ENCODE data around the gene CNN1. TPM values are rescaled to one million over a fixed set of nuclear protein-coding genes. Genes with fewer than 3 reads are reported as not detected.

Gene CNN1
- total and polyA plus RNA-seq, 2 of the 13 experiments (the other 11 are each of a cell fraction or from before 2014, with no cell fraction given) = 0.70 to 1.1 TPM

DNA sequence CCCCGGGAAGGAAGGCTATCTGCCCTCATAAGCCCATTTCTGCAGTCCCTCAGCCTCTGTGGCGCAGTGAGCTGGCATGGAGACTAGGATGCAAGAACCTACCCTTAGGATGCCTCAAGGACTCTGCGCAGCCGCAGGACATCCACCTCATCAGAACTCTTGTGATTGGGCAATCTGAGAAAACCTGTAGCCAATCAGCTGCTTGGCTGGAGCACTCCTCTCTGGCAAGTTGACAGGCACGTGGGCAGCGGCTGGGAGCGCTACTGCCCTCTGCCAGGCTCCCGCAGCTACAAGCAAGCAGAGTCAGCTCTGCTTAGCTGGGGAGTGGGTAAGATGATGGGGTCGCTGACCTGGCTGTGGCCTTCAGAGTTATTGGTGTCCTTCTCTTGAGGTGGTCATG lies 8.2 kb upstream of the CNN1 start (continued):
- TF ChIP-seq, protein P1, sequence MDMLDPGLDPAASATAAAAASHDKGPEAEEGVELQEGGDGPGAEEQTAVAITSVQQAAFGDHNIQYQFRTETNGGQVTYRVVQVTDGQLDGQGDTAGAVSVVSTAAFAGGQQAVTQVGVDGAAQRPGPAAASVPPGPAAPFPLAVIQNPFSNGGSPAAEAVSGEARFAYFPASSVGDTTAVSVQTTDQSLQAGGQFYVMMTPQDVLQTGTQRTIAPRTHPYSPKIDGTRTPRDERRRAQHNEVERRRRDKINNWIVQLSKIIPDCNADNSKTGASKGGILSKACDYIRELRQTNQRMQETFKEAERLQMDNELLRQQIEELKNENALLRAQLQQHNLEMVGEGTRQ (IDR thresholded peaks at IDR 0.05; ENCODE audit: low read depth, low read length) = peak; percentile 67
- TF ChIP-seq, protein P1 (CRISPR knock-in tag; IDR thresholded peaks at IDR 0.05; ENCODE audit: borderline replicate concordance) = peak; percentile 55; the same call in 1 of the 2 replicates
- TF ChIP-seq YEATS4 (CRISPR knock-in tag; IDR thresholded peaks at IDR 0.05; ENCODE audit: borderline replicate concordance) (no peak), SIN3A (IDR thresholded peaks at IDR 0.05; ENCODE audit: borderline replicate concordance, low read depth, low read length) (peak; percentile 89; the same call in 1 of the 2 replicates), NR3C1 (CRISPR knock-in tag; IDR thresholded peaks at IDR 0.05) (no peak), ZNF207 (IDR thresholded peaks at IDR 0.05; ENCODE audit: borderline replicate concordance) (no peak), EED (CRISPR knock-in tag; IDR thresholded peaks at IDR 0.05) (no peak), KLF6 (CRISPR knock-in tag; IDR thresholded peaks at IDR 0.05) (peak; percentile 80), CEBPB (IDR thresholded peaks at IDR 0.05; ENCODE audit: borderline replicate concordance, low read depth, low read length) (peak; percentile 98), ZFY (CRISPR knock-in tag; IDR thresholded peaks at IDR 0.05) (peak; percentile 40; the same call in 1 of the 2 replicates), RNF2 (conservative IDR thresholded peaks at IDR 0.05; ENCODE audit: low read depth) (peak; percentile 82; the same call in 1 of the 2 replicates), HNRNPLL (IDR thresholded peaks at IDR 0.05; ENCODE audit: low read depth, low read length, poor library complexity, severe bottlenecking) (no peak), RORA (CRISPR knock-in tag; IDR thresholded peaks at IDR 0.05) (no peak), ZNF543 (CRISPR knock-in tag; IDR thresholded peaks at IDR 0.05) (no peak), ZNF570 (CRISPR knock-in tag; IDR thresholded peaks at IDR 0.05; ENCODE audit: borderline replicate concordance) (no peak), ZFP37 (CRISPR knock-in tag; IDR thresholded peaks at IDR 0.05; ENCODE audit: borderline replicate concordance) (peak; percentile 85; the same call in 1 of the 2 replicates), HDAC1 (CRISPR knock-in tag; IDR thresholded peaks at IDR 0.05) (peak; percentile 86), NFATC3 (CRISPR knock-in tag; IDR thresholded peaks at IDR 0.05) (no peak)
- TF ChIP-seq, protein P2, sequence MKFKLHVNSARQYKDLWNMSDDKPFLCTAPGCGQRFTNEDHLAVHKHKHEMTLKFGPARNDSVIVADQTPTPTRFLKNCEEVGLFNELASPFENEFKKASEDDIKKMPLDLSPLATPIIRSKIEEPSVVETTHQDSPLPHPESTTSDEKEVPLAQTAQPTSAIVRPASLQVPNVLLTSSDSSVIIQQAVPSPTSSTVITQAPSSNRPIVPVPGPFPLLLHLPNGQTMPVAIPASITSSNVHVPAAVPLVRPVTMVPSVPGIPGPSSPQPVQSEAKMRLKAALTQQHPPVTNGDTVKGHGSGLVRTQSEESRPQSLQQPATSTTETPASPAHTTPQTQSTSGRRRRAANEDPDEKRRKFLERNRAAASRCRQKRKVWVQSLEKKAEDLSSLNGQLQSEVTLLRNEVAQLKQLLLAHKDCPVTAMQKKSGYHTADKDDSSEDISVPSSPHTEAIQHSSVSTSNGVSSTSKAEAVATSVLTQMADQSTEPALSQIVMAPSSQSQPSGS (CRISPR knock-in tag; IDR thresholded peaks at IDR 0.05) = peak; percentile 68; the same call in 1 of the 2 replicates
- TF ChIP-seq, protein P3, sequence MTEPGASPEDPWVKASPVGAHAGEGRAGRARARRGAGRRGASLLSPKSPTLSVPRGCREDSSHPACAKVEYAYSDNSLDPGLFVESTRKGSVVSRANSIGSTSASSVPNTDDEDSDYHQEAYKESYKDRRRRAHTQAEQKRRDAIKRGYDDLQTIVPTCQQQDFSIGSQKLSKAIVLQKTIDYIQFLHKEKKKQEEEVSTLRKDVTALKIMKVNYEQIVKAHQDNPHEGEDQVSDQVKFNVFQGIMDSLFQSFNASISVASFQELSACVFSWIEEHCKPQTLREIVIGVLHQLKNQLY (CRISPR knock-in tag; IDR thresholded peaks at IDR 0.05) = peak; percentile 95
- TF ChIP-seq, protein P4, sequence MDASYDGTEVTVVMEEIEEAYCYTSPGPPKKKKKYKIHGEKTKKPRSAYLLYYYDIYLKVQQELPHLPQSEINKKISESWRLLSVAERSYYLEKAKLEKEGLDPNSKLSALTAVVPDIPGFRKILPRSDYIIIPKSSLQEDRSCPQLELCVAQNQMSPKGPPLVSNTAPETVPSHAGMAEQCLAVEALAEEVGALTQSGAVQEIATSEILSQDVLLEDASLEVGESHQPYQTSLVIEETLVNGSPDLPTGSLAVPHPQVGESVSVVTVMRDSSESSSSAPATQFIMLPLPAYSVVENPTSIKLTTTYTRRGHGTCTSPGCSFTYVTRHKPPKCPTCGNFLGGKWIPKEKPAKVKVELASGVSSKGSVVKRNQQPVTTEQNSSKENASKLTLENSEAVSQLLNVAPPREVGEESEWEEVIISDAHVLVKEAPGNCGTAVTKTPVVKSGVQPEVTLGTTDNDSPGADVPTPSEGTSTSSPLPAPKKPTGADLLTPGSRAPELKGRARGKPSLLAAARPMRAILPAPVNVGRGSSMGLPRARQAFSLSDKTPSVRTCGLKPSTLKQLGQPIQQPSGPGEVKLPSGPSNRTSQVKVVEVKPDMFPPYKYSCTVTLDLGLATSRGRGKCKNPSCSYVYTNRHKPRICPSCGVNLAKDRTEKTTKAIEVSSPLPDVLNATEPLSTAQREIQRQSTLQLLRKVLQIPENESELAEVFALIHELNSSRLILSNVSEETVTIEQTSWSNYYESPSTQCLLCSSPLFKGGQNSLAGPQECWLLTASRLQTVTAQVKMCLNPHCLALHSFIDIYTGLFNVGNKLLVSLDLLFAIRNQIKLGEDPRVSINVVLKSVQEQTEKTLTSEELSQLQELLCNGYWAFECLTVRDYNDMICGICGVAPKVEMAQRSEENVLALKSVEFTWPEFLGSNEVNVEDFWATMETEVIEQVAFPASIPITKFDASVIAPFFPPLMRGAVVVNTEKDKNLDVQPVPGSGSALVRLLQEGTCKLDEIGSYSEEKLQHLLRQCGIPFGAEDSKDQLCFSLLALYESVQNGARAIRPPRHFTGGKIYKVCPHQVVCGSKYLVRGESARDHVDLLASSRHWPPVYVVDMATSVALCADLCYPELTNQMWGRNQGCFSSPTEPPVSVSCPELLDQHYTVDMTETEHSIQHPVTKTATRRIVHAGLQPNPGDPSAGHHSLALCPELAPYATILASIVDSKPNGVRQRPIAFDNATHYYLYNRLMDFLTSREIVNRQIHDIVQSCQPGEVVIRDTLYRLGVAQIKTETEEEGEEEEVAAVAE (CRISPR knock-in tag; IDR thresholded peaks at IDR 0.05; ENCODE audit: borderline replicate concordance) = peak; percentile 87; the same call in 1 of the 2 replicates

Measured in HepG2 (cell line).